Activated T-helper 1 cell treated with Interleukin-2 at 50 U/mL for 16 hours (primary cell): ENCODE measurements around the gene JADE2.
A peak's percentile ranks its signal among the peaks of the same experiment; 100 is the strongest.
"Not testable (repeated sequence)": the region's sequence is repeated elsewhere in the genome, so short reads cannot be mapped to it uniquely, and the experiment has no call there.

ENCODE experiments used
- DNase-seq: peaks from one replicate; pipeline ENCODE4 v3.0.0-alpha.2; 2020; ENCODE audit warnings: low read depth

The JADE2 gene

GRCh38 chr5:134524826-134525682 lies at the start of gene JADE2:
TSS of gene JADE2 (plus strand) at chr5:134525670. CDS start at chr5:134535858, 10,188 bp downstream.
- peak; percentile 76 for DNase-seq

- no peak for DNase-seq
These were observed 47.8 kb upstream of the JADE2 start for GRCh38 chr5:134477462-134478245.

- no peak for DNase-seq
These were observed 45.6 kb upstream of the JADE2 start for GRCh38 chr5:134479839-134480238.

- no peak for DNase-seq
These were observed 36.1 kb upstream of the JADE2 start for GRCh38 chr5:134489227-134489944.

GRCh38 chr5:134490255-134490924 lies 35.1 kb upstream of the JADE2 start:
- no peak for DNase-seq

- no peak for DNase-seq
These were observed 34.6 kb upstream of the JADE2 start for GRCh38 chr5:134490925-134491271.

- DNase-seq: no peak
These were observed 33.5 kb upstream of the JADE2 start for GRCh38 chr5:134491841-134492442.

GRCh38 chr5:134492568-134492967 lies 32.9 kb upstream of the JADE2 start:
- no peak for DNase-seq

GRCh38 chr5:134493461-134494055 lies 31.9 kb upstream of the JADE2 start:
- no peak for DNase-seq

GRCh38 chr5:134494780-134495179 lies 30.7 kb upstream of the JADE2 start:
- DNase-seq: no peak

GRCh38 chr5:134499905-134500304 lies 25.6 kb upstream of the JADE2 start:
- not testable (repeated sequence) for DNase-seq

- DNase-seq: no peak
These were observed 24.6 kb upstream of the JADE2 start for GRCh38 chr5:134500699-134501430.

GRCh38 chr5:134502259-134502658 lies 23.2 kb upstream of the JADE2 start:
- no peak for DNase-seq

- peak; percentile 54 for DNase-seq
These were observed 22.2 kb upstream of the JADE2 start for GRCh38 chr5:134503088-134503936.

- no peak for DNase-seq
These were observed 21.5 kb upstream of the JADE2 start for GRCh38 chr5:134503937-134504437.

- DNase-seq: no peak
These were observed 20.7 kb upstream of the JADE2 start for GRCh38 chr5:134504629-134505300.

- no peak for DNase-seq
These were observed 19.1 kb upstream of the JADE2 start for GRCh38 chr5:134506054-134507039.
